Renal cortical epithelial cell (primary cell): ENCODE measurements around the gene SNRPD1. TPM values are rescaled to one million over a fixed set of nuclear protein-coding genes. Genes with fewer than 3 reads are reported as not detected.
"Not testable (repeated sequence)": the region's sequence is repeated elsewhere in the genome, so short reads cannot be mapped to it uniquely, and the experiment has no call there.

Experiments
- DNase-seq: peaks from one replicate; pipeline ENCODE4 v3.0.0-alpha.2; 2011; ENCODE audit warnings: low read depth
- total RNA-seq: library from RNA; depleted of rRNA; stranded (reverse); fragments of >200 nt; gene quantifications from 2 replicates; pipeline ENCODE4 v1.2.3, GENCODE V29; 2014

Gene SNRPD1
- total RNA-seq, 1 donor from 2014 or later: 15.0 TPM

DNA sequence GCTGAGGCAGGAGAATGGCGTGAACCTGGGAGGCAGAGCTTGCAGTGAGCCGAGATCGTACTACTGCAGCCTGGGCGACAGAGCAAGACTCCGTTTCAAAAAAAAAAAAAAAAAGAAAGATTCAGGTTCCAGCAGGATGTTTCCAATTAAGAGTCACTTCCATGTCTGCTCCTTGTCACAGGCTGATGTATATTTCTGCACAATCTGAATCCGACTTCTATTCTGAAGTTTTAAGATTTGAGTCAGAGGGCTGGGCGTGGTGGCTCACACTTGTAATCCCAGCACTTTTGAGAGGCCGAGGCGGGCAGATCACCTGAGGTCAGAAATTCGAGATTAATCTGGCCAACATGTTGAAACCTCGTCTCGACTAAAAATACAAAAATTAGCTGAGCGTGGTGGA, 24.7 kb downstream of the SNRPD1 start:
- no peak for DNase-seq

DNA sequence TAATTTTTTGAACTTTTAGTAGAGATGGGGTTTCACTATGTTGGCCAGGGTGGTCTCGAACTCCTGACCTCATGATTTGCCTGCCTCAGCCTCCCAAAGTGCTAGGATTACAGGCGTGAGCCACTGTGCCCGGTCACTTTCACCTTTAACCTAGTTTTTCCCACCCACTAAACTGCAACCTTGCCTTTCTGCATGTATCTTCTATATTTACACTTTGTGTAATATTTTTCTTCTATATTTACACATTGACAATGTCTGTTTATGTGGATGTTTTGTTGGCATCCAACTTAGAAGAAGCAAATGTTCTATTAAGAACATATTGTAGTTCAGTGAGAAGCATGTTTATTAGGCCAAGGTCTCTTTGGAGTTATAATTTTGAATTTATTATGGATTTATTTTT, 26.7 kb downstream of the SNRPD1 start:
- DNase-seq: no peak

DNA sequence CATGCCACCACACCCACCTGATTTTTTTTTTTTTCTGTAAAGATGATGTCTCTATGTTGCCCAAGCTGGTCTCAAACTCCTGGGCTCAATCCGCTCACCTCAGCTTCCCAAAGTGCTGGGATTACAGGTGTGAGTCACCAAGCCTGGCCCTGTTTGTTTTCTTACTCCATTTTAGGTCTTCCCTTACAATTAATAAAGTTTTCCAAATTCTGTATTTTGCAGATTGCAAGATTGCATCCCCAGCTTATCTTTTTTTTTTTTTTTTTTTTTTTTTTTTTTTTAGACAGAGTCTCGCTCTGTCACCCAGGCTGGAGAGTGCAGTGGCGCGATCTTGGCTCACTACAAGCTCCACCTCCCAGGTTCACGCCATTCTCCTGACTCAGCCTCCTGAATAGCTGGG, 28.3 kb downstream of the SNRPD1 start:
- not testable (repeated sequence) for DNase-seq

DNA sequence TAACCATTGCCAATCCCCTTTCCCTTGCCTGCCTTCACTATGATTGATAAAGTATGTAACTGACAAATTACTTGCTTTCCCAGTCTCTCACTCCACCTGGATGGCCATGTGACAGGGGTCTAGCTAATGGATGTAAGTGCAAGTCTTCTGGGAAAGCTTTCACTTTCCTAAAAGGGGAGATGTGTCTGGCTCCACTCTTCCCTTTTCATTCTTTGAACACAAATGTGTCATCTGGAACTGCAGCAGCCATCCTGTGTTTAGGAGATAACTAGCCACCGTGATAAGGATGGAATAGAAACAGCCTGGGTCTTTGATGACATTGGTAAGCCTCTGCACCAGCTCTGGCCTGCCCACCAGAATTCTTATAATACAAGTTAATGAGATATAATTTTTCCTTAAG, 38.2 kb downstream of the SNRPD1 start:
- DNase-seq: no peak

DNA sequence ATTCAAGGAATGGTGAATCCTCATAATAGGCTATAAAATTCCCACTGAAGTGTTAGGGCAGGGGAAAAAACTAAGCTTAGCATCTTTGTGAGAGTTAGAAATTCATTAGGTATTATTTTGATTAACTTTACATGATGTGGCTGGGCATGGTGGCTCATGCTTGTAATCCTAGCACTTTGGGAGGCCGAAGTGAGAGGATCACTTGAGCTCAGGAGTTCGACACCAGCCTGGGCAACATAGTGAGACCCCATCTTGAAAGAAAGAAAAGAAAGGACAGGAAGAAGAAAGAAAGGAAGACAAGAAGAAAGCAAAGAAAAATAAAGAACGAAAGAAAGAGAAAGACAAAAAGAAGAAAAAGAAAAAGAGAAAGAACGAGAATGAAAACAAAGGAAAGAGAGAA, 40.0 kb downstream of the SNRPD1 start:
- DNase-seq: no peak

DNA sequence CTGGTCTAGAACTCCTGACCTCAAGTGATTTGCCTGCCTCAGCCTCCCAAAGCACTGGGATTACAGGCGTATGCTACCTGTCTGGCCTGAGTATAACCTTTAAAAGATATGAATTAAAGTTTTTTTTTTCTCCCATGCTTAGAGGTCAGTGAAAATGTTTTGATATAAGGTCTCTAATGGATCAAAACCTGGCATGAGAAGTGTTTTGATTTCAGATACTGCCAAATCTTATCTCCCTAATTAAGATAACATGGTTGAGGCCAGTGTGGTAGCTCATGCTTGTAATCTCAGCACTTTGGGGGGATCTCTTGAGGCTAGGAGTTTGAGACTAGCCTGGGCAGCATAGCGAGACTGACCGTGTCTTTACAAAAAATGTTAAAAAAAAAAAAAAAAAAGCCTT, 41.2 kb downstream of the SNRPD1 start:
- no peak for DNase-seq

DNA sequence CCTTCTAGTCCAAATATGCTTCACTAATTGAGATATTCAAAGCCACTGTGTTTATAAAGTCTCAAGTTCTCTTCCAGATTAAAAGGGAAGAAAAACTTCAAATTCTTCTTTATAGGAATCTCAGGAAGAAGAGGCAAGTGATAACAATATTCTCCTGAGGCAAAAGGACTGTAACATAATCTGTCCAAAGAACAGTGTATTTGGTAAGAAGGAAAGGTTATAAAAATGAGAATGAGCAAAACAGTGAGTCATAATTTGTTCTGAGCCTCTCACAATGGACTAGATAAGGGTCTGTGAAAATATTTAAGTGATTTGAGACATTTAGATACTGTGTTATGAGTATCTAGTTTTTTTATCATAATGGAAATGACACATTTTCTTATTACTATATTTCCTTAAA, 44.3 kb downstream of the SNRPD1 start:
- DNase-seq: no peak

DNA sequence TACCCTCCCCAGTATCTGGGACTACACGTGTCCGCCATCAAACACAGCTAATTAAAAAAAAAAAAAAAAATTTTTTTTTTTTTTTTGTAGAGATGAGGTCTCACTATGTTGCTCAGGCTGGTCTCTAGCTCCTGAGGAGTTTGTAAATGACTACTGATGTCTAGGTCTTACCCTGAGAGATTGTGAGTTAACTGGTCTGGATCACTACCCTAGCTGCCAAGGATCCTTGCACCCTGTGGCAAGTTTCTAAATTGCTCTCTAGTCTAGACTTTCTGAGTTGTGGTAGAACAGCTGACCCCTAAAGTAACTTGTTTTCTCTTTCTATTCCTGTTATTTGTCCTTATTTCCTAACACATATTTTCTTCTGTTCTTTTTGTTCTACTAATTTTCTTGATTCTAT, 48.0 kb downstream of the SNRPD1 start:
- DNase-seq: no peak

DNA sequence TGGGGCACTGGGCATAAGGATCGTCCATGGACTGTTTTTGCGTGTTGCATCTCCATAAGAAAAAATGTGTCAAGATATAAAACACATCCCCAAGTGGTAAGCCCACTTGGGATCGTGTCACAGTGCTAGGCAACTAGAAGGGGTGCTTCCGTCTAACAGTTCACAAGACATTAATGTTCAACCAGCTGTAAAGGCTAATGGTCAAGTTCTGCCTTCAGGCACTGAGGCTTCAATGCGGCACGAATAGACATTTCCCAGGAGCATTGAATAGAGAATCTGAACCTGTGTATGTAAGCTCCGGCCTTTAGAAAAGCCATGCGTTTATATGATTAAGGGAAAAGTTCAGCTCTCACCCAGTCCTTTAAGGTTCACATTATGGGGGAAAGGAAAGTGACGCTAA, 50.5 kb downstream of the SNRPD1 start:
- DNase-seq: peak; percentile 68

DNA sequence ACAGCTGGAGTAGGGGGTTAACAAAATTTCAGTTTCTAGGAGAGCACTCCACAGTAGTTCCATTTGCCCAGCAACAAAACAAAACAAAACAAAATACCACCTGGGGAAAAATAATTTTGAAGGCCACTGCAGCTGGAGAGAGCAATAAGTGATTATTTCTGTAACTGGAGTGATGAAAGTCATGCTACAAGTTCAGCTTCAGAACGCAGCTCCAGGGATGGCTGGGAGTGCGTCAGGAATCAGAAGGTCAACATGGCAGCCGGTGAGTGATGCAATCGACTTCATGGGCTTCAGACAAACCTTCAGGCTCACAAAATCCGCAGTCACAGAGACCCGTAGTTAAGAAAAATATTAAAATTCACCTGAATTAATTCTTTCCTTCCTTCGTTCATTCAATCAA, 51.5 kb downstream of the SNRPD1 start:
- DNase-seq: no peak

DNA sequence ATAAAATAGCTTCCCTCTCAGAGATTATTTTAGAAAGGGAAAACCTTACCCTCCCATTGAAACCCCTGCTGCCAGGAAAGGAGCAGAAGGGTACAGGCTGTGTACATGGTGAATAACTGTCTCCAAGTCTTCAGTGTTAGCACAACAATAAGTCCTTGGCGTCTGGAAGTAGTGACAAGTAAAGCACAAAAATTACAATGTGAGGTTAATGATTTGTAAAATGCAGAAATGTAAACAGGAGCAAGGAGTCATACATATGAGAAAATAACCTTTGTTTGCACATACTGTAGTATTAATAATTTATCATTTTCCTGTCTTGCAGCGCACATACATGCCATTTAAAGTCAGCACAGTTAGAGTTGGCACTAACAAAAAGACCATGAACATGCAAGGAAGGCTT, 52.0 kb downstream of the SNRPD1 start:
- peak; percentile 38 for DNase-seq

DNA sequence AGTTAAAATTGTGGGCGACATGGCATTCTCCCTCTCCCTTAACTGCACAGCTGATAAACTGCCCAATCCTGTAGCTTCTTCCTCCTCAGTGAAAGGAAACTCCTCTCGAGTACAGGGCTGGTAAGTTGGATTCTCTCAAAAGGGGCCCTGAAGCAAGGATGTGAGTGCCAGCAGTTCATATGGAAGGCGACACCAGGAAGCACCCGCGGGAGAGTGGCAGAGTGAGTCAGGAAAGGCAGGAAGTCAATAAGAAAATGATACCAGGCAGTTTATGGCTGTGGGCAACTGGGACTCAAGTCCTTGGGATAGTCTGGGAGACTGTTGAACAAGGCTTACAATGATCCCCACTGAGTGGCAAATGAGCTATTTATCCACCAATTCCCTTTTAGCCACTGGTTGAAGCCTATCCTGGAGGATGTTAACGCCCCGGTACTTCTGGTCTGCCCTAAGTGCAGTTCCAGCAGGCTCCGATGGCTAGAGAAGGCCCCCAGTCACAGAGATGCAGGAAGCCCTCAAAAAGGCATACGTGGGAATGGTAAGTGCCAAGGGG, 57.7 kb downstream of the SNRPD1 start:
- peak; percentile 43 for DNase-seq

DNA sequence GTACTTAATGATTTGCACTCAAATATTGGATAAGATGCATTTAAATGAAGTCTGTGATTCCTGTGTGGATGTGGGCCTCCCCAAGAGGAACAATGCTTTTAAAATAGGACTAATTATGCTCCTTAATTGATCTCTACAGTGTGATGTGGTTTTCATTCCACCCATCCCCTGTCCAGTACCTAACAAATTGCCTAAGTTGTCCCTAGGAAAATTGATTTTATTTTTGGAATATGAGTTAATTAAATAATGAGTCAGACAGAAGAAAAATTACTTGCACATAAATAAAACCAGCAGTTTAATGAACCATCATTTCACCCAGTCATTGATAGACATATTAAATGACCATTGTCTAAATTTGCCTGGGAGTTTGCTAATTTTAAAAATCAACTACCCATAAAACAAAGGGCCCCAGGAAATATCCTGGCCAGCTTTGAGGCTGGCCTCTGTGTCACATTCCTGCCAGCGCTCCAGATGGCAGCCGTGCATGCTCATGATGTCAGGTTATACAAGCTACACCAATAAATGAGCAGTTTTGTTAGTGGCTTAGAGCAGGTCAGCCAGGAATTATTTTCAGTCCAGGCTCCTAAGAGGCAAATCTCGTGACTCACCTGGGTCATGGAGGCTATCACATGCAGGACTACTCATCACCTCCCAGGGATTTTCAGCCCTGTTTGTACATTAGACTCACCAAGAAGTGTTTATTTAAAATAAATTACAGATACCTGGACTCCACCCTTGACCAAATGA, 60.6 kb downstream of the SNRPD1 start:
- DNase-seq: peak; percentile 94

DNA sequence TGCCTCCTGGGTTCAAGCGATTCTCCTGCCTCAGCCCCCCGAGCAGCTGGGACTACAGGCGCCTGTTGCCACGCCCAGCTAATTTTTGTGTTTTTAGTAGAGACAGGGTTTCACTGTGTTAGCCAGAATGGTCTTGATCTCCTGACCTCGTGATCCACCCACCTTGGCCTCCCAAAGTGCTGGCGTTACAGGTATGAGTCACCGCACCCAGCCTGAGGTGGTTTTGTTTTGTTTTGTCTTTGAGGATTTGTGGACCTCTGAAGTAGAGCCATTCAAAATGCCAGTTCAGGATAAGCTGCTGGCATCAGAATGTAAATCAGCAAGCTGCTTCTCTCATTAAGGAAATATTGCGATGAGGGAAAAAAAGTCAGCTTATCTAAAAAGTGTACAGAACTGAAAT, 63.2 kb downstream of the SNRPD1 start:
- DNase-seq: peak; percentile 86

DNA sequence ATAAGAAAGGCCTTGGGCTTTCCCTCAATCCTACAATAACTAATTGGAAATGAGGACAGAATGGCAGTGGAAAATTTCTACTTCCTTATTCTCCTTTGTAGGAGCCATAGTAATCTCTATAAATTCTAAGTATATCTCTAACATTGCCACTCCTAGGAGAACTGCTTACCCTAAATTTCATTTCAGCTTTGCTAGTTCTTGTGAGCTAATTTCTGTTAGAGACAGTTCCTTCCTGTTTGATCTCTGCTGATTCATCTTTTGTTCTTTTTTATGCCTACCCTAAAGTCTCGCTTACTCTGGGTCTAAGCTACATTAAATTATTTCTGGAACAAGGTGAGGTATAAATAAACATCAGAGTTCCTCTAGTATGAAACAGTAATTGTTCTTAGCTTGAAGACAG, 66.7 kb downstream of the SNRPD1 start:
- DNase-seq: no peak

DNA sequence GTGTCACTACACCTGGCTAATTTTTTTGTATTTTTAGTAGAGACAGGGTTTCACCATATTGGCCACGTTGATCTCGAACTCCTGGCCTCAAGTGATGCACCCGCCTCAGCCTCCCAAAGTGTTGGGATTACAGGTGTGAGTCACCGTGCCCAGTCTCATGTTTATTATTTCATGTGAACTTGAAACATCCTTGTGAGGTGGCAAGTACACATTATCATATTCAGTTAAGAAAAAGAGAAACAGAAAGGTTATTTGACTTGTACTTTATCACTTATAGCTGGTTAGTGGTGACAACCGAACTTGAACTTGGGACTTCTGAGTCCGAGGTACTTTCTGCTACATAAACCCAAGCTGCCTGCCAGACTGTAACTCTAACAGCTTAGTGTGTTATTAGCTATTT, 68.0 kb downstream of the SNRPD1 start:
- DNase-seq: no peak

DNA sequence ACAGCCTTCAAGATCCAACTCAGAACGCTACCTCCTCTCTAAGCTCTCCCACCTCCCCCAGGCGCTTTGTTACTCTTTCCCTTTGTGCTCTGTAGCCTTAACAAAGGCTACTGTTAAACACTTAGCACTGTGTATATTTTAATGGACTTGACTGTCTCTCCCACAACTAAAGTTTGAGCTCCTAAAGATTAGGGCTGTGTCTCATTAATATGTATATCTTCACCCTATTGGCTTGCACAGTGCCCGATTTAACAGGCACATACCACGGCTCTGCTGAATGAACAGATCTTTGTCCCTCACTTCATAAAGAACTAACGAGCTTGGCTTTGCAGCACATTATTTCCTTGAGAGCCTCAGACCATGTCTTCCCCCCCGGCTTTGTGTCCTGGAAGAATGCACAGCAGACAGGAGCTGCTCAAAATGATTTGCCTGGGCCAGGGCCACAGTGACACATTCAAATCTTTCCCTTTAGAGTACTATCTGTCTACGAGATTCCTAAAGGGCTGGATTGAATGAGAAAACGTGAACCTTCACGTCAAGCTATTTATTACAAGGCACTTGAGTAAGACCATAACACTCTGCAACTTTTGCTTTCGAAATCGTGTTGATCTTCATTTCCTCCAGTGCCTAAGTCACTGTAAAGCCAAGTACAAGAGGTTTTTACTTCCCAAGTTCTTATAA, 70.4 kb downstream of the SNRPD1 start:
- peak; percentile 92 for DNase-seq

Other genes with a start within 250 kb of the SNRPD1 start
- gene ESCO1, start 11.6 kb upstream of the SNRPD1 start, total RNA-seq: 22.9 and 26.3 TPM in 2 replicates
- gene ABHD3, start 92.5 kb downstream of the SNRPD1 start, total RNA-seq: 15.7 and 21.7 TPM in 2 replicates
- 77.3 and 82.6 TPM in 2 replicates for gene MIB1, start 128.5 kb downstream of the SNRPD1 start, total RNA-seq